NCI-H1417 (cell line): ENCODE results near the gene ECHS1.
"Not testable (repeated sequence)": the region's sequence is repeated elsewhere in the genome, so short reads cannot be mapped to it uniquely, and the experiment has no call there.

ENCODE experiments used
- DNase-seq, 3 experiments: peaks; one replicate each; lab custom pipeline; 2025; lab: John Stamatoyannopoulos, UW

The ECHS1 gene

GRCh38 chr10:133378251-133379096, 5.3 kb upstream of the ECHS1 start:
- peak in 2 of 3 experiments; percentile 59 to 60 for DNase-seq

DNA sequence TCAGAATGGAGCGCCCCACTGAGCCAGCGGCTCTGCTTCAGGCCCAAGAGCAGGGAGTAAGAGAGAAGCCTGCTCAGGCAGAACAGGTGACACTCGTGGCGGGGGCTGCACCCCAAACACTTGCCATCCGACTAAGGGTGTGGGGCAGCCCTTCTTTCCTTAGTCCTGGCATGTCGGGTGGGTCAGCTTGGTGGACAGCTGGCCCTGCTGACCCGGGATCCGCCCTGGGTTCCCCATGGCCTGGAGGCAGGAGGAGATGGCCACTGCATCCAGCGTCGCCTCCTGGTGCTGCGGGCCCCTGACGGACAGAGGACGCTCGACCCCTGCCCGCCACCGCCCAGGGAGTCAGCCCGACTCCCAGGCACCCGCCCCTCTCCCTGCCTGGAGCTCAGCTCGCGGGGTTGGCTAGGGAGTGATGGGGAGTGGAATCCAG, 4.7 kb upstream of the ECHS1 start:
- no peak for DNase-seq

- no peak for DNase-seq
These were observed 4.1 kb upstream of the ECHS1 start for GRCh38 chr10:133377025-133377817.

GRCh38 chr10:133376183-133376582, 3.0 kb upstream of the ECHS1 start:
- DNase-seq = not testable (repeated sequence)

DNA sequence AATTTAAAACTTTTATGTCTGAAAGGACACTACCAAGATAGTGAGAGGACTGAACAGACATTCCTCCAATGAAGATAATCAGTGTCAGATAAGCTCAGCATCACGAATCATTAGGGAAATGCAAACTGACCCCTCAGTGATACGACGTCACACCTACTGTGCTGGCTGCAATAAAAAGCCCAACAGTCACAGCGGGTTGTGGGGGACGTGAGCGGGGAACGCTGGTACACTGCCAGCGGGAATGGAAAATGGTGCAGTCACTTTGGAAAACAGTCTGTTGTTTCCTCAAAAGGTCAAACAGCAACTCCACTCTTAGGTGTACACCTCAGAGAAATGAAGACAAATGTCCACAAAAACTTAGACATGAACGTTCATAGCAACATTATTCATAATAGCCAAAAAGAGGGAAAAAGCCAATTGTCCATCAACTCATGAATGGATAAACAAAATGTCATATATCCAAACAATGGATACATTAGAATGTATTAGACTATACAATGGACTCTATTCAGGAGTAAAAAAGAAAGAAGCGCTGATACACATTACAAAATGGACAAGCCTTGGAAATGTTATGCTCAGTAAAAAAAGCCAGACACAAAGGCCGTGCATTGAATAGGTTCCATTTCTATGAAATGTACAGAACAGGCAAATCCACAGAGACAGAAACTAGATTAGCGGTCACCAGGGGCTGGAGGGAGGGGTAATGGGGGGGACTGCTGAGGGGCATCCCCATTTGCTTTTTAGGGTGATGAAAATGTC, 2.4 kb upstream of the ECHS1 start:
- no peak for DNase-seq

DNA sequence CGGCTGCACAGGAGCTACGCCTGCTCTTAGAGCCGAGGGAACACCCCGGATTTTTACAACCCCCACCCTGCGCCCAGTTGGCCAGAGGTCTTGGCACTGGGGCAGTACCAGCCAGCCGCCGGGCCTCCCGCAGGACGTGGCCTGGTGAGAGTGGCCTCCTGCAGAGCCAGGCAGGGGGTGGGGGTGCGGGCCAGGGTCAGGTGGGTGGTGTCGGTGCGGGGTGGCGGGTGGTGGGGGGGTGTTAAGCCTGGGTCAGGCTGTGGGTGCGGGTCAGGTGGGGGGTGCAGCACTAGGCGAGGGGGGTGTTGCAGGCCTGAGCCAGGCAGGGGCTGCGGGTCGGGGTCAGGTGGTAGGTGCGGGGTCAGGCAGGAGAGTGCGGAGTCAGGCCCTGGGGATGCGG, 647 bp downstream of the ECHS1 start:
- DNase-seq = no peak

DNA sequence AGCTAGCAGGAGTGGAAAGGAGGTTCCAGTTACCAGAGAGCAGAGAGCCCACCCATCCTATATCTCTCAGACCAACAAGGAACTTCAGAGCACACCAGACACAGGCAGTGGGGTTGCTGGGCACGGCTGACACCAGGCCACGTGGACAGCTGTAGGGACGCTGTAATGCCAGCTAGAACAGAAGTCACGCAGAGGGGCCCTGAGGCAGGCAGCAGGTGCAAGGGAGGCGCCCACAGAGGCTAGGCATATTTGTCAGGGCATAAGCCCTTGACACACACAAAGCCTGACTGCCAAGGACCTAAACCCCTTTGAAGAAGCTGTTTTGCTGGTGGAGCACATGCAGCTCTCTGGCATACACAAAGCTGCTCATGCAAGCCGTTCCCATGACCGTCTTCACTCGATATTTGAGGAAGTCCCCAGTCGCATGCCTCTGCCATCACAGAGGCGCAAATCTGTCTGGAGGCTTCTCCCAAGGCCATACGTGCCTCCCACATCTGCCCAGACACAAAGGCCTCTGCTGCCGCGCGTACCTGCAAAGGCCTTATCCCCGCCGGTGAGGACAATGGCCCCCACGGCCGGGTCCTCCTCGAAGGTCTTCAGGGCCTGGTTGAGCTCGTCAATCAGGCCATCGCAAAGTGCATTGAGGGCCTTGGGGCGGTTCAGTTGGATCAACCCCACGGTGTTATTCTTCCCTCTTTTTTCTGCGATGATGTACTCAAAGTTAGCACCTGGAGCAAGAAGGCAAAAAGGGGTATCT, 2.9 kb downstream of the ECHS1 start:
- DNase-seq = no peak

- DNase-seq = no peak
These were observed 5.0 kb downstream of the ECHS1 start for GRCh38 chr10:133368153-133368552.

DNA sequence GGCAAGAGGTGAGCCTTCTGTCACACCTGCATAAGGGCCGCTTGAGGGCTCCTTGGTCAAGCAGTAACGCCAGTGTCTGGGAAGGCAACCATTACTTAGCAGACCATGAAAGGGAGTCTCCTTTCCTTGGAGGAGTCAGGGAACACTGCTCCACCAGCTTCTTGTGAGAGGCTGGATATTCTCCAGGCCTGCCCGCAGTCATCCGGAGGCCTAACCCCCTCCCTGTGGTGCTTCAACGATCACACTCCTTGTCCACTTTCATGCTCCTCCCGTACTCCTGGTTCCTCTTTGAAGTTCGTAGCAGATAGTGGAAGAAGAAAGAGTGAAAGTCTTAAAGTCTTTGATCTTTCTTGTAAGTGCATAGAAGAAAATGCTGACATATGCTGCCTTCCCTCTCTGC, 5.7 kb downstream of the ECHS1 start:
- DNase-seq = not testable (repeated sequence)

DNA sequence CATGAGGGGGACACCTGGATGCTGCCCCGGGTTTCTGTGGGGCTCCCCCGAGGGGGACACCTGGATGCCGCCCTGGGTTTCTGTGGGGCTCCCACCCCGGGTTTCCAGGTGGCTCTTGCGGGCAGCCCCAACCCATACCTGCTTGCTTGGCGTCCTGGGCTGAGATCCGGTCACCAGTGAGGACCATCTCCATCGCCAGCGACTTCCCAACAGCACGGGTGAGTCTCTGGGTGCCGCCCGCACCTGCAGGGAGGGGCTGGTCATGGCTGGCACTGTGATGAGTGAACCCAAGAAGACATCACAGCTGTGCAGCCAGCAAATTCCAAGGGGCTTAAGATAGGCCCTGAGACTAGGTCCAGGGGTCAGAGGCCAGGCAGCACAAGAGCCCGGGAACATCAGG, 6.4 kb downstream of the ECHS1 start:
- no peak for DNase-seq

- DNase-seq = no peak
These were observed 7.0 kb downstream of the ECHS1 start for GRCh38 chr10:133366130-133366478.

DNA sequence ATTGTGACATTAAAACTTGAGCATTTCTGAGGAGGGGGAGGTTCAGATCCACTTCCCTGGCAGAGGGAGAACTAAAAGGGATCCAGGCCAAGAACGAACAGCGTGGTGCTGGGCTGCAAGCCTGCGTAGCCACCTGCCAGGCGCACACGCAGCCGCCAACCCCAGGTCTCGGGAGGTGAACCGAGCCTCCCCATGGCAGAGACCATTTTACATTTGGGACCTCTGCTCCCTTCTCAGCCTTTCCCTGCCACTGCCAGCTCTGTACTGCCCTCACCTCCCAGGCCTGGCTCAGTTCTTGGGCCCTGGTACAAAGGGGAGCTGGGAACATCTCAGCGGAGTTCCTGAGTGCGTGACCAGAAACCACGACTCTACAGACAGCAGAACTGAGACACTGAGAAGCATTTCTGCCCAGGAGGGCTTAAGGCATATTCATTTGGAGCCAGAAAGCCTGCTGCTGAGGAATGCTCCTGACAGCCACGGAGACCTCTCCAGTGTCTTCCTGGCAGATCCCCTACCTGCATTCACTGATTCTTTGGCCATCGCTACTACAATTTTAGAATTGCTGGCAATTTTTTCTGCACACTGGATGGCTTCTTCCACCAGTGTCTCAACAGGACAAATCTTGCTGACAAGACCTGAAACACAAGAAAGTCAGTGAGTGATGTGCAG, 7.6 kb downstream of the ECHS1 start:
- DNase-seq = no peak

GRCh38 chr10:133364645-133365431, 8.3 kb downstream of the ECHS1 start:
- no peak for DNase-seq

- no peak for DNase-seq
These were observed 10.3 kb downstream of the ECHS1 start for GRCh38 chr10:133362846-133363245.

DNA sequence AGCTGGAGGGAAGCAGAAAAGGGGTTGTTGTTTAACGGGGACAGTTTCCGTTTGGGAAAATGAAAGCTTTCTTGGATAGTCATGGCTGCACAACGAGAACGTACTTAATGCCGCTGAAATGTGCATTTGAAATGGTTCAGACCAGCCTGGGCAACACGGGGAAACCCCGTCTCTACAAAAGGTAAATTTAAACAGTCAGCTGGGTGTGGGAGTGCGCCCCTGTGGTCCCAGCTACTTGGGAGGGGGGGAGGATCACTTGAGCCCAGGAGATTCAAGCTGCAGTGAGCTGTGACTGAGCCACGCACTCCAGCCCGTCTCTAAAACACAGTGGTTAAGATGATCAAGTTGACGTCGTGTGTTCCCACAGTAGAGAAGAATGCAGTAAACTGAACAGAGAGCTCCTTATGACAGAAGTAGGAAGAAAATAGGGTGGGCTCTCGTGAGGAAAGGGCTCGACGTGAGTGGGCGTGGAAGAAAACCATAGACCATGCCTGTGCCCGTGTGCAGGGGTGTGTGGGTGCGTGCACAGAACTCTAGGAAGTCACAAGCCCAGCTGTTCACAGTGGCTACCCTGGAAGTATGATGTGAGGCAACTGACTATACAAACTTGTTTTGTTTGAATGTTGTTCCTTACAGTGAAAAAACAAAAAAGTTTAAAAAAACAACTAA, 11.2 kb downstream of the ECHS1 start:
- no peak for DNase-seq

- no peak for DNase-seq
These were observed 11.9 kb downstream of the ECHS1 start for GRCh38 chr10:133361227-133361626.

DNA sequence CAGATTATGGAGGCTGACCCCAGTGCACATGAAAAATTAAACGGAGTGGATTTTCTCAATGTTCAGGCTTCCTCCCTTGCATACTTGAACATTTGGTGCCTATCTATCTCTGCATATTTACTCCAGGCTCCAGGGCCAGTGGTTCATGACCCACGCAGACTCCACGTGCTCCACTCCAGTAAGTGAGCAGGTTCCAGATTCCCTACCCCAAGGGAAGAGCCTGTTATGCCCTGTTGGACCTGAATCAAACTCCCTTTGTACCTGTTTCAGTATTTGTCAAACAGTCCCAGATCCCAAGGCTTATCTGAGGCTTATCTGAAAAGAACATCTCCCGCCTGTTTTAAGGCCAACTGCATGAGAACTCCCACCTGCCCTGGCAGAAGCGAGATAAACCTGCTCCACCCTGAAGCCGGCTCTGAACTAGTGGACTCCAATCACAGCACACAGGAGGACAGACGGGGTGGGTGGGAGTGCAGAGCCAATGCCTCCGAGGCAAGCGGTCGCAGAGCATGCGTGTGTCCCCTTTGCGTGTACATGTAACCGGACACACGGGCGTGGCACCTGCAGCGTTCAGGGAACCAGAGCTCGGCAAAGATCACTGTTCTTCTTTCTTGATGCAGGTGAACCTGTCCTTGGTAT, 13.1 kb downstream of the ECHS1 start:
- no peak for DNase-seq

GRCh38 chr10:133359554-133359971, 13.6 kb downstream of the ECHS1 start:
- DNase-seq = peak; percentile 37 to 70 (median 53)

- no peak for DNase-seq
These were observed 14.2 kb downstream of the ECHS1 start for GRCh38 chr10:133358925-133359310.
